ENCODE data around the gene CRAT.

CRAT gene

DNA sequence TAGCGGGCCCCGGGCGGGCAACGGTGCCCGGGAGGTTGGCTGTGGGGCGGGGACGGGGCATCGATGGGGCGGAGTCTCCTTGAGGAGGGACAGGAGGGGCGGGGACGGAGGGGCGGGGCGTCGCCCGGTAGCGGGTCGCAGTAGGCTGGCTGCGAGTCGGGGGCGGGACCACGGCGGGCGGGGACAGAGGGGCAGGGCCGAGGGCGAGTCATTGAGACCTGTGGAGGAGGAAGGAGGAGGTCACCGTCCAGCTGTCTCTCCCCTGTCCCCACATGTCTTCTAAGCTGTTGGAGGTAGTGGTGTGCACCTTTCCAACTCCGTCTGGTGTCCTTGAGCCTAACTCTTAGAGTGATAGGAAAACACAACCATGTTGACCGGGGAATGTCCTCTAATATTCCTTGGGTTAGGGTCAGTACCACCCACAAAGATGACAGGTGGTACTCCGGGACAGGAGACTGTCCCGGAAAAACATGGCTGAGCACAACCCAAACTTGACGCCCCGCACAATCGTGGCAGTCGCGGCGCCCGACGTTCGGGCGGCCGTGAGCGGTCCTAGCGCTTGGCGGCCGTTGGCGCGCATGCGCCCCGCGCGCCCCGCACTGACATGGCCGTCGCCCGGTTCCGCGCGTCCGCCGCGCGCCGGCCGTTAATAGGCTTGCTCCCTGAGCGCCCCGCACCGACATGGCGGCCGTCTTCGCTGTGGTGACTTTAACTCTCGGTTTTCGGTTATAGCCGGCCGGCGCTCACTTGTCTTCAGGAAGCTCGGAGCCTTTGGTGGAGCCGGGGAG lies at the start of gene CRAT, which contains the start of gene PTPA:
Gene CRAT (minus strand): TSS at position 54 of the 788 bp plus-strand sequence. CDS start 284 bp downstream, outside the sequence.
Gene PTPA (plus strand): TSS at position 676 of the 788 bp plus-strand sequence. CDS start 186 bp downstream, outside the sequence.
- DNase-seq: peak; percentile 74 to 93

DNA sequence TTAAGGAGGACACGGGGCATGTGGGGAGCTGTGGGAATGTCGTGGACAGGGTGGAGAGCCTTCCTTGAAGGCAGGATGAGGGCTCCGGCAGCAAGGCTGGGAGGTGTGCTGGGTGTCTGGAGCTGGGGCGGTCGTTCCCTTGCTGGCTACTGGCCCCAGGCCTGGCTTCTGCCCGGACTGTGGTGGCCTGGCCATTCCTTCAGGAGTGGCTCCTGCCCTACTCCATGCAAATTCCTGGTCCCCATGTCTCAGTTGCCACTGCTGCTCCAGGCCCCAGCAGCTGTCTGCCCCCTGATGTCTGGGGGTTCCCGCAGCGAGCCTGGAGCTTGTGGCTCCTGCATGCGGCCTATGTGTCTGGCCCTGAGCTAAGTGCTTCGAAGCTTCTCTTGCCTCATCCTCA lies 45.6 kb upstream of the CRAT start:
- DNase-seq: no peak

DNA sequence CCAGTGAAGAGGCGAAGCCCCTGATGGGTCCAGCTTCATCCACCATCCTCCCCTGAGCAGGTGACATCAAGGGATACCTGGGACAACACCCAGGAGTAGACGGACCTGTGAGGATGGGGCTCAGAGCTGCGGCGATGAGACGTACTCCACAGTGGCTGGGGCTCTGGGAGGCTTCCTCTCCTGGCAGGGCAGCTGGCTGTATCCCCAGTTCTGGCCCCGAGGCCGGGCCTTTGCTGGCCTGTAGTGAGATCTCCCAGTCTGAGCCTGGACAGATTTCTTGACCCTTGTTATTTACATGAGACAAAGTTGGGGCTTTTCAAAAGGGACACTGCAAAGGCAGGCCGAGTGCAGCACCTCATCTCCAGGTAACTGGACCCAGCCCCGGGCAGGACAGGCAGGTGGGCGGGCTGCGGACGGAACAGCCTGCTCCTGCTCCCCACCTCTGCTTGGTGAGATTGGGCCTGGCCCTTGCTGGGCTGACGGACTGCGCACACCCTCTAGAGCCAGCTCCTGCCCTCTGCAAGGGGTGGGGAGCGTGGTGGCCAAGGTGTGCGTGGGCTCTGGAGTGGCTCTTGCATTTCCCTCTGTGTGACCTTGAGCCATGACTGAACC lies 44.4 kb upstream of the CRAT start:
- DNase-seq: no peak

- no peak for DNase-seq
Observed at GRCh38 chr9:129151469-129151868, 40.9 kb upstream of the CRAT start.

DNA sequence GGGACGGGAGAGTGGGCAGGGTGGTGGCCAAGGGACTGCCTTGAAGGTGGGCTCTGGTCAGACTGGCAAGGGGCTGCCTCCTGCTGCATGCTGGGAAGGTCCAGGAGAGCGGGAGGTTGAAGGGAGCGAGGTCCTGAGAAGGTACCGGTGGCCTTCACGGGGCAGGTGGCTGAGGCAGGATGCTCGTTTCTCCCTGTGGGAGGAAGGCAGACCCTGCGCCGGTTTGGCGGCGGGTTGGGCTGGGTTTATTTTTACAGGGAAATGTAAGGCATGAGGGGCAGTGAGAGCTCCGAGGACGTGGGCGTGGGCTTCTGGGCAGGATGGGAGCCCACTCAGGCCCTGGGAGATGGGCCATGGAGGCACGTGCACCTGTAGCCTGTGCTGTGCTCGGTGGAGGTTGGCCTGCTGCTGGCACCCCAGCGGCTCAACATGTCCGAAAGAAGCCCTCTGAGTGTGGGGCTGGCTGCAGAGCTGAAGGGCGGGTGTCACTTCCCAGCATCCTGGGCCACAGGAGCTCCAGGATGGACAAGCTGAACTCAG lies 40.1 kb upstream of the CRAT start:
- DNase-seq: no peak

GRCh38 chr9:129150122-129150521 lies 39.5 kb upstream of the CRAT start:
- no peak for DNase-seq

- no peak for DNase-seq
Observed at GRCh38 chr9:129149442-129149841, 38.8 kb upstream of the CRAT start.

DNA sequence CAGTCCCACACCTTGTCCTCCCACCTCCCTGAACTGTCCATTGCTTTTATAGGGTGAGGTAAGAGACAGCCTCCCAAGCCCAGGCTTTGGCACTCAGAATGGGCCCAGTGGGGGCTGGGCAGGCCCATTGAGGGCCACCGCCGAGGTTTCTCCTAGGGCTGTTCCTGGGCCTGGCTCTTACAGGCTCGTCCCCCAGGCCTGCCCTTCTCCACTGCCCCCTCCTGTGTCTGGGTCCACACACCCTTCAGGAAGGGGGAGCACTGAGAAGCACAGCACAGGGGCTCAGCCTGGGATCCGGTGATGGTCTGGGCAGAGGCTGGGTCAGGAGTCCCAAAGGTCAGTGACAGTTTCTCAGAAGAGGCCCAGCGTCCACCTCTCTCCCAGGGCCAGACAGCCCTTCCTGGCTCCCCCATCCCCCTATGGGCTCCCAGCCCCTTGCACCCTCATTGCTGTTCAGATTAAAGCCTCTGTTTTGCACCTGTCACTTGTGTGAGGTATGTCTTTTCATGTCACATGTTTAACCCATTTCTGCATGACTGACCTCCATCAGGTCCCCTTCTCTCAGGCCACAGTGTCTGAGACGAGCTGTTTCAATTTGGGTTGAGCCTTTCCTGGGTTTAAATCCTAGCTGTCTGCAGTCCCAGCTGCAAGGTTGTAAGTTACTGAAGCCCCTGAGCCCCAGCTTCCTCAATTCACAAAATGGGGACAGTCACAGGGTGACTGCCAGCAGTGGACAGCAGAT lies 38.0 kb upstream of the CRAT start:
- DNase-seq: no peak

DNA sequence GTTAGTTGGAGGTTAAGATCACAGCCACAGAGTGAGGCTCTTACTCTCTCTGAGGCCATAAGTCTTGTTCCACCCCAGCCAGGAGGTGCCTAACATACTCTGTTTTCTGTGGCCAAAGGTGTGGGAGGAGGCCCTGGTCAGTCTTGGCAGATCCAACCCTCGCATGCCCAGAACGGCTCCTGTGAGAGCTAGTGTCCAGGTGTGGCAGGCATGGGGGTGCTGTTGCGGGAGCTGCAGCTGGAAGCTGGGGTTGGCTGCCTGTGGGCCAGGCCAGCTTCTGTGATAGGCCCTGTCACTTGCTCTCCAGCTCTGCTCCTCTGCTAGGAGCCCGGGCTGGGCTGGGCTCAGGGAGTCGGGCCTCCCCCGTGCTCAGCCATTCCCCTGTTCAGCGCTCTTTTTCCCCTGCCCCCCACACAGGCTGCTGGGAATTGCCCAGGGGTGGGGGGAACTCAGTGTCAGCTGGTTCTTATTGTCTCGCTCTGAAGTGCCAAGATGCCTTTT lies 35.9 kb upstream of the CRAT start:
- no peak for DNase-seq

- no peak for DNase-seq
Observed at GRCh38 chr9:129145841-129146292, 35.3 kb upstream of the CRAT start.

- no peak for DNase-seq
Observed at GRCh38 chr9:129145316-129145715, 34.7 kb upstream of the CRAT start.

- peak; percentile 56 to 85 for DNase-seq
Observed at GRCh38 chr9:129143031-129143927, 32.7 kb upstream of the CRAT start.

- DNase-seq: no peak
Observed at GRCh38 chr9:129142138-129142935, 31.7 kb upstream of the CRAT start.

- DNase-seq: peak in 1 of 2 experiments; percentile 28
Observed at GRCh38 chr9:129141066-129142041, 30.8 kb upstream of the CRAT start.

DNA sequence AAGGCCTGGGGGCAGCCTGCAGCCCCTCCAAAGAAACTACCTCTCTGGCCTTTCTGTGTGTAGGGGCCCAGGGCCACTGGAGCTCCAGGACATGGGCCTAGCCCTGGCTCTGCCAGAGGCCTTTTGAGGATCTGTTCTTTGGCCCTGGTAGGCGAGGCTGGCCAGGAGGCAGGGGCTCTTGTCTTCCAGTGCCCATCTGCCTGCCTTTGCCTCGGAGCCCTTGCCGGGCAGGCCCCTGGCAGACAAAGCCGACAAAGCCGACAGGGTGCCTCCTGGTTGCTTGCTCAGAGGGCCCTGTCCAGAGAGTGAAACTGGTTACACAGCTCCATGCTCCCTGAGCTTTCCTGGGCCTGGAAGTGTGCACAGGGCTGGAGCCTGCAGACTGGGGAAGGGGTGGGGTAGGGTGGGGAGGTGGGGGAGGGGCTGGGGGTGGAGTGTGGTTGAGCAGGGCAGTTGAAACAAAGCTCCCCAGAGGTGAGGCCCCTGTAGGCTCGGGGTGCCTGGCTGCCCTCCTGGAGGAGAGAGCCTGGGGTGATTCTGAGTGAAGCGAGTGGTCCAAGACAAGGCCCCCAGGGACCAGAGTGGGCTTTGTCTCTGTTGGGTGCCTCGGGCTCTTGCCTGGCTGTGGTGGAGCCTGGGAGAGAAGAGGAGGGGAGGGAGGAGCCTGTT lies 29.9 kb upstream of the CRAT start:
- no peak for DNase-seq

GRCh38 chr9:129139993-129140396 lies 29.4 kb upstream of the CRAT start:
- peak; percentile 97 to 98 for DNase-seq

DNA sequence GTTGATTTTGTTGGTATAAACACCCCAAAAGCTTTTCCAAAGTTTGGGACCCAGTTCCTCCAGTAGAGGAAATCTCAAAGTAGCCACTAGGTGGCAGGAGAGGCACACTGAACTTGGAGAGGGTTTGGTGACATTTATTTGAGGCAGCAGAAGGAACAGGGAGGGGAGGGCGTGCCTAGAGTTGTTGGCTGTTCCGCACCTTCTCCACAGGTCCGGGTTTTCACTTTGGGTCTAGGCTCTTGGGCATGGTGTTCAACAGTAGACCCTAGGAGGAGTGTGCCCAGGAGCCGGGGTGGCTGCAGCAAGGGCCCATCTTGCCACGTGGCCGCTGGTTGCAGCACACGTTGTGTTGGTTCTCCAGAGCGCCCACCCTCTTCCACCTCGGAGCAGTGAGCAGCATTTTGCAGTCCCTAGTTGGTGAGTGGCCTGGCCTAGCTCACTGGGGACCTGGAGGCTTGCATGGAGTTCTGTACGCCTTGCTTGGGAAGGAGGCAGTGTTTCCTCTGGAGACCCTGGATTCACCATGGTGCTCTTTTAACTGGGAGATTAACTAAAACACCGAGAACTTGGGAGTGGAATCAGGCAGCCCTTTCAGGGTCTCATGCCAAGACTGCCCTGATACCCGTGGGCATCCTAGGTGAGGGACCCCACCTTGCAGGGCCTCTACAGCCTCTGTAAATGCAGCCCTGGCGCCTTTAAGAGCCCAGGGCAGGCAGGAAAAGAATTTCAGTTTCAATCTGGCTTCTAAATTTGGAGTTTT lies 28.8 kb upstream of the CRAT start:
- DNase-seq: peak; percentile 58 to 85

GRCh38 chr9:129138476-129139232 lies 28.1 kb upstream of the CRAT start:
- DNase-seq: no peak

All from SW 1271 (cell line).